ENCODE data around the gene DQX1. TPM values are rescaled to one million over a fixed set of nuclear protein-coding genes. Genes with fewer than 3 reads are reported as not detected.

Gene DQX1
- total and polyA plus RNA-seq, 2 of the 8 experiments (the other 6 are each of a cell fraction or from before 2014, with no cell fraction given), result 0.76 to 1.1 TPM

- TF ChIP-seq HDAC2 (IDR thresholded peaks at IDR 0.05; ENCODE audit: borderline replicate concordance in 1 of 2, low read depth in 2 of 2, low read length in 2 of 2) (no peak), ASH2L (IDR thresholded peaks at IDR 0.05; ENCODE audit: low read length) (peak; percentile 36), SAP30 (IDR thresholded peaks at IDR 0.05; ENCODE audit: insufficient read depth, insufficient replicate concordance, low read length) (peak; percentile 34), RNF2 (IDR thresholded peaks at IDR 0.05; ENCODE audit: borderline replicate concordance, low read depth, low read length, missing control alignments, poor library complexity, severe bottlenecking) (peak; percentile 16)
These were observed 28.9 kb upstream of the DQX1 start (continued) for GRCh38 chr2:74554820-74555531.
